Mammary epithelial cell (primary cell): ENCODE results near the gene HERC5.

Source experiments
- EZH2 ChIP-seq: IDR thresholded peaks from 2 replicates; pipeline ENCODE4 v1.6.1; 2012; ENCODE audit warnings: low read length, inconsistent platforms, borderline replicate concordance
- TF ChIP-seq, protein P1 (sequence below), 2 donors: IDR thresholded peaks in 1 of 2; conservative IDR thresholded peaks in 1 of 2; 2 replicates each; pipeline ENCODE4 v1.5.1; 2011 to 2012; ENCODE audit warnings: inconsistent platforms in 2 of 2, low read length in 2 of 2, mild to moderate bottlenecking in 2 of 2, control low read depth in 1 of 2, low read depth in 1 of 2; ENCODE audit not compliant: insufficient read depth in 1 of 2; ENCODE audit errors: extremely low read depth in 1 of 2

GRCh38 chr4:88422403-88422802, 34.5 kb upstream of the HERC5 start:
- TF ChIP-seq, protein P1, sequence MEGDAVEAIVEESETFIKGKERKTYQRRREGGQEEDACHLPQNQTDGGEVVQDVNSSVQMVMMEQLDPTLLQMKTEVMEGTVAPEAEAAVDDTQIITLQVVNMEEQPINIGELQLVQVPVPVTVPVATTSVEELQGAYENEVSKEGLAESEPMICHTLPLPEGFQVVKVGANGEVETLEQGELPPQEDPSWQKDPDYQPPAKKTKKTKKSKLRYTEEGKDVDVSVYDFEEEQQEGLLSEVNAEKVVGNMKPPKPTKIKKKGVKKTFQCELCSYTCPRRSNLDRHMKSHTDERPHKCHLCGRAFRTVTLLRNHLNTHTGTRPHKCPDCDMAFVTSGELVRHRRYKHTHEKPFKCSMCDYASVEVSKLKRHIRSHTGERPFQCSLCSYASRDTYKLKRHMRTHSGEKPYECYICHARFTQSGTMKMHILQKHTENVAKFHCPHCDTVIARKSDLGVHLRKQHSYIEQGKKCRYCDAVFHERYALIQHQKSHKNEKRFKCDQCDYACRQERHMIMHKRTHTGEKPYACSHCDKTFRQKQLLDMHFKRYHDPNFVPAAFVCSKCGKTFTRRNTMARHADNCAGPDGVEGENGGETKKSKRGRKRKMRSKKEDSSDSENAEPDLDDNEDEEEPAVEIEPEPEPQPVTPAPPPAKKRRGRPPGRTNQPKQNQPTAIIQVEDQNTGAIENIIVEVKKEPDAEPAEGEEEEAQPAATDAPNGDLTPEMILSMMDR (conservative IDR thresholded peaks at IDR 0.05 in 1 of 2, IDR thresholded peaks at IDR 0.05 in 1 of 2; ENCODE audit: extremely low read depth in 1 of 2, insufficient read depth in 1 of 2, low read depth in 1 of 2, low read length in 2 of 2): no peak
- no peak for TF ChIP-seq EZH2
